Measurements from ENCODE around the gene USP20. TPM values are rescaled to one million over a fixed set of nuclear protein-coding genes. Genes with fewer than 3 reads are reported as not detected.

The USP20 gene
- total RNA-seq, 1 donor from 2014 or later, result 15.7 TPM

GRCh38 chr9:129895376-129896268, 60.4 kb downstream of the USP20 start:
- no peak overlapping the region for H3K4me3 ChIP-seq (ENCODE audit: low read depth, low read length)
- no peaks in the 10 kb centered on the region for H3K27me3 ChIP-seq (ENCODE audit: control insufficient read depth, insufficient read depth, low read length)
- DNase-seq (ENCODE audit: low read depth), result no peak
- TF ChIP-seq CTCF (IDR thresholded peaks at IDR 0.05; ENCODE audit: insufficient read depth, low read length, poor library complexity, severe bottlenecking), result no peak
- H3K36me3 ChIP-seq (ENCODE audit: control insufficient read depth, insufficient read depth, low read length), result no peaks in the 10 kb centered on the region

- TF ChIP-seq CTCF (IDR thresholded peaks at IDR 0.05; ENCODE audit: insufficient read depth, low read length, poor library complexity, severe bottlenecking), result no peak
- DNase-seq (ENCODE audit: low read depth), result no peak
- Histone ChIP-seq H3K27me3 (ENCODE audit: control insufficient read depth, insufficient read depth, low read length) (no peaks in the 10 kb centered on the region), H3K36me3 (ENCODE audit: control insufficient read depth, insufficient read depth, low read length) (no peaks in the 10 kb centered on the region), H3K4me3 (ENCODE audit: low read depth, low read length) (no peak overlapping the region)
Measured at GRCh38 chr9:129897263-129897662, 62.0 kb downstream of the USP20 start.

GRCh38 chr9:129898185-129898584, 62.9 kb downstream of the USP20 start:
- TF ChIP-seq CTCF (IDR thresholded peaks at IDR 0.05; ENCODE audit: insufficient read depth, low read length, poor library complexity, severe bottlenecking), result no peak
- Histone ChIP-seq H3K27me3 (ENCODE audit: control insufficient read depth, insufficient read depth, low read length) (no peaks in the 10 kb centered on the region), H3K36me3 (ENCODE audit: control insufficient read depth, insufficient read depth, low read length) (no peaks in the 10 kb centered on the region), H3K4me3 (ENCODE audit: low read depth, low read length) (no peak overlapping the region)
- no peak for DNase-seq (ENCODE audit: low read depth)

- DNase-seq (ENCODE audit: low read depth), result no peak
- Histone ChIP-seq H3K27me3 (ENCODE audit: control insufficient read depth, insufficient read depth, low read length) (no peaks in the 10 kb centered on the region), H3K36me3 (ENCODE audit: control insufficient read depth, insufficient read depth, low read length) (no peaks in the 10 kb centered on the region), H3K4me3 (ENCODE audit: low read depth, low read length) (no peak overlapping the region)
- TF ChIP-seq CTCF (IDR thresholded peaks at IDR 0.05; ENCODE audit: insufficient read depth, low read length, poor library complexity, severe bottlenecking), result no peak
Measured at GRCh38 chr9:129899620-129900019, 64.4 kb downstream of the USP20 start.

GRCh38 chr9:129900263-129901027, 65.2 kb downstream of the USP20 start:
- Histone ChIP-seq H3K27me3 (ENCODE audit: control insufficient read depth, insufficient read depth, low read length) (no peaks in the 10 kb centered on the region), H3K36me3 (ENCODE audit: control insufficient read depth, insufficient read depth, low read length) (no peaks in the 10 kb centered on the region), H3K4me3 (ENCODE audit: low read depth, low read length) (no peak overlapping the region)
- no peak for TF ChIP-seq CTCF (IDR thresholded peaks at IDR 0.05; ENCODE audit: insufficient read depth, low read length, poor library complexity, severe bottlenecking)
- no peak for DNase-seq (ENCODE audit: low read depth)

Data from kidney epithelial cell (primary cell).